Measurements from ENCODE around the gene PXN.

Gene PXN

DNA sequence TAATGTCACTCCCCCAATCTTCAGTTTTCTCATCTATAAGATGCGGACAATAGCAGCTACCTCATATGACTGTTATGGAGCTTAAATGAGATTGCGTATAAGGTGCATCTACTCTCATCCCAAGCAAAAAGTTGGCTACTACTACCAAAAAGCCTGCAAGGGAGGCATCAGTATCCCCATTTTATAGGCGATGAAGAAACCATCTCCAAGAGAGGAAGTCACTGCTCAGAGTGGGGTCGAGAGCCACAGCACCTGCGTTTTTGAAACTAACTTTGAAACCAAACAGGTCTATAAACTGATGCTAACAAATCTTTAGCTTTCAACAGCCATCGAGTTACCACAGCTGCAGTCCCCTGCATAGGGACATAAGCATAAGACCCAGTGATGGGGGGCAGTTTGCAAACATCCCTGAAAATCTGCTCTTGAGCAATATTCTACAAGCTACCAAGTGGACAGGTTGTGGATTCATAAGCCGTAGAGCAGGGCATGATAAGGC, 74.5 kb downstream of the PXN start:
- Histone ChIP-seq H3K27me3 (no peaks in the 10 kb centered on the region), H3K36me3 (peaks cover 14% of the 10 kb centered on the region), H3K27ac (no peak overlapping the region), H3K9me3 (no peaks in the 10 kb centered on the region), H3K4me3 (ENCODE audit: low read depth in 1 of 2, low read length in 1 of 2) (no peak overlapping the region), H3K4me1 (ENCODE audit: control insufficient read depth in 1 of 2, insufficient read depth in 1 of 2, low read depth in 1 of 2, low read length in 1 of 2) (peaks cover 18 to 20% of the 10 kb centered on the region in 2 experiments)
- TF ChIP-seq, protein P1, sequence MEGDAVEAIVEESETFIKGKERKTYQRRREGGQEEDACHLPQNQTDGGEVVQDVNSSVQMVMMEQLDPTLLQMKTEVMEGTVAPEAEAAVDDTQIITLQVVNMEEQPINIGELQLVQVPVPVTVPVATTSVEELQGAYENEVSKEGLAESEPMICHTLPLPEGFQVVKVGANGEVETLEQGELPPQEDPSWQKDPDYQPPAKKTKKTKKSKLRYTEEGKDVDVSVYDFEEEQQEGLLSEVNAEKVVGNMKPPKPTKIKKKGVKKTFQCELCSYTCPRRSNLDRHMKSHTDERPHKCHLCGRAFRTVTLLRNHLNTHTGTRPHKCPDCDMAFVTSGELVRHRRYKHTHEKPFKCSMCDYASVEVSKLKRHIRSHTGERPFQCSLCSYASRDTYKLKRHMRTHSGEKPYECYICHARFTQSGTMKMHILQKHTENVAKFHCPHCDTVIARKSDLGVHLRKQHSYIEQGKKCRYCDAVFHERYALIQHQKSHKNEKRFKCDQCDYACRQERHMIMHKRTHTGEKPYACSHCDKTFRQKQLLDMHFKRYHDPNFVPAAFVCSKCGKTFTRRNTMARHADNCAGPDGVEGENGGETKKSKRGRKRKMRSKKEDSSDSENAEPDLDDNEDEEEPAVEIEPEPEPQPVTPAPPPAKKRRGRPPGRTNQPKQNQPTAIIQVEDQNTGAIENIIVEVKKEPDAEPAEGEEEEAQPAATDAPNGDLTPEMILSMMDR (IDR thresholded peaks at IDR 0.05), result no peak

DNA sequence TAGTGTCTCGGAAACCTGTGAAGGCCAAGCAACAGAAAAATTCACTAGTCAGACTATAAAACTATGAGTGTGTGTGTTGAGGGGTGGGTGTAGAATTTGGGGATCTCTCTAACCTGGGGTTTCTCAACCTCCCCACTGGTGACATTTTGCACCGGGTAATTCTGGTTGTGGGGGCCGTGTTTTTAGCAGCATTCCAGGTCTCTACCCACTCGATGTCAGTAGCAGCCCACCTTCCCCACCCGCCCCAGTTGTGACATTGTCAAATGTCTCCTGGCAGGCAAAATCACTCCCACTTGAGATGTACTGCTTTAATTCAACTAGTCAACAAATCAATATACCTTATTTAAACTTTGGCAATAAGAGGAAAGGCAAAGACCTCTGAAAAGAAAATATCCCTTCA, 75.1 kb downstream of the PXN start:
- Histone ChIP-seq H3K4me3 (ENCODE audit: low read depth in 1 of 2, low read length in 1 of 2) (no peak overlapping the region), H3K4me1 (ENCODE audit: control insufficient read depth in 1 of 2, insufficient read depth in 1 of 2, low read depth in 1 of 2, low read length in 1 of 2) (peaks cover 18 to 20% of the 10 kb centered on the region in 2 experiments), H3K27me3 (no peaks in the 10 kb centered on the region), H3K36me3 (peaks cover 21% of the 10 kb centered on the region), H3K9me3 (no peaks in the 10 kb centered on the region), H3K27ac (no peak overlapping the region)
- TF ChIP-seq, protein P1 (IDR thresholded peaks at IDR 0.05), result no peak

DNA sequence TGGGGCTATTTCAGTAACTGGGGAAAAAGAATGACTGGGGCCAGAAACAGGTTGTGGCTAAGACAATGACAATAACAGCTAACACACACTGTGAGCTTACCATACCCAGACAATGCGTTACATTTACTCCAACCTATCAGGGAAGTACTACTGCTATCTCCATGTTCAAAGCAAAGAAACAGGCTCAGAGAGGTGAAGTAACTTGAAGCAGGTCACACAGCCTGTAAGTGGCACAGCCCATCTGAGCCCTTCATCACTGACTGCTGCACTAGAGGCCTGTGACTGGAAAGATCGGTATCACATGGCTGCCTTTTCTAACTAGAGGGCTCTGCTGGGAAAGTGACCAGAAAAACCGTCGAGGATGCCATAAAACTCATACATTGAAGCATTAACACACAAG, 78.9 kb downstream of the PXN start:
- Histone ChIP-seq H3K4me3 (ENCODE audit: low read depth in 1 of 2, low read length in 1 of 2) (no peak overlapping the region), H3K27me3 (no peaks in the 10 kb centered on the region), H3K27ac (no peak overlapping the region), H3K4me1 (ENCODE audit: control insufficient read depth in 1 of 2, insufficient read depth in 1 of 2, low read depth in 1 of 2, low read length in 1 of 2) (no peaks in the 10 kb centered on the region), H3K36me3 (peaks cover 50% of the 10 kb centered on the region), H3K9me3 (no peaks in the 10 kb centered on the region)
- TF ChIP-seq, protein P1 (IDR thresholded peaks at IDR 0.05), result no peak

DNA sequence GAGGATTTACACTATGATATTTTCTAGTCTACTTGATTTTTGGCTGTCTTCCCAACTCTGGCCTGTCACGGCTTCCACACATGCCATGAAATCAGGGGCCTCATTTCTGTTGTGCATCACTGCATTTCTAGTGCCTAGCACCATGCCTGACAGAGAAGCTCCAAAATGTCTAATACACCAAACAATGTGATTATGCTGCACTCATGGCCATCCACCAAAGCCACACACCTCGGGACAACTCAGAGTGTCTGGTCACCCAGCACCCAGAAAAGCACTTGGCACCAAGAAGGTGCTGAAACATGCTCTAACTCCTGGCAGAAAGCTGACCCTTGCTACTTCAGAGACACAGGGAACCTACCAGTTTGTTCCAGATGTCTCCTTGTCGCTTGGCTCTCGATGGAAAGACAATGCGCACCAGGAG, 82.3 kb downstream of the PXN start:
- Histone ChIP-seq H3K27me3 (no peaks in the 10 kb centered on the region), H3K27ac (no peak overlapping the region), H3K4me1 (ENCODE audit: control insufficient read depth in 1 of 2, insufficient read depth in 1 of 2, low read depth in 1 of 2, low read length in 1 of 2) (no peaks in the 10 kb centered on the region), H3K4me3 (ENCODE audit: low read depth in 1 of 2, low read length in 1 of 2) (no peak overlapping the region), H3K9me3 (no peaks in the 10 kb centered on the region), H3K36me3 (peaks cover 57% of the 10 kb centered on the region)
- TF ChIP-seq, protein P1 (IDR thresholded peaks at IDR 0.05), result no peak

DNA sequence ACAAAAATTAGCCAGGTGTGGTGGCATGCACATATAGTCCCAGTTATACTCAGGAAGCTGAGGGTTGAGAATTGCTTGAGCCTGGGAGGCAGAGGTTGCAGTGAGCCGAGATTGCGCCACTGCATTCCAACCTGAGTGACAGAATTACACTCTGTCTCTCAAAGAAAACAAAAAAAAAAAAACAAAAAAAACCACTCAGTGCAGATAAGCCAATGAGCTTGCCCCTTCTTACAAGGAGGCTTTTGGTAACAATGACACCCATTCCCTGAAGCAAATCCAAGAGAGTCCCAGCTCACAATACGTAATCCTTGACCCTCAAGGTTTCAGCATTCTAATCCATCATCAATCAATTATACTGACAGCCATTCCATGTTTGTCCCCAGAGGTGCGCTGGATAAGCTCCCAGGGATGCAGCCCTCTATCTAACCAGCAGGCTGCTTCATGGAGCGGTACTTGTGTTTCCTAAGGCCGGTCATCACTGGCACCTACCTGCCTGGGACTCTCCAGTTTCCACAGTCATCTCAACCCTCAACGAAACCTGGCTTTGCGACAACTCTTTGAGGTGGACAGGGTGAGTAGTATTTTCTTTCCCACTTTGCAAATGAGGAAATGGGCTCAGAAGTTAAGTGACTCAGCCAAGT, 83.4 kb downstream of the PXN start:
- H3K4me1 ChIP-seq (ENCODE audit: control insufficient read depth in 1 of 2, insufficient read depth in 1 of 2, low read depth in 1 of 2, low read length in 1 of 2), result no peaks in the 10 kb centered on the region
- TF ChIP-seq, protein P1 (IDR thresholded peaks at IDR 0.05), result no peak
- no peak overlapping the region for H3K27ac ChIP-seq
- H3K4me3 ChIP-seq (ENCODE audit: low read depth in 1 of 2, low read length in 1 of 2), result no peak overlapping the region
- no peaks in the 10 kb centered on the region for H3K27me3 ChIP-seq
- peaks cover 66% of the 10 kb centered on the region for H3K36me3 ChIP-seq
- H3K9me3 ChIP-seq, result no peaks in the 10 kb centered on the region
